Gastrocnemius medialis (tissue), 4 donors: ENCODE measurements around the gene FBXW10. TPM values are rescaled to one million over a fixed set of nuclear protein-coding genes. Genes with fewer than 3 reads are reported as not detected.
"Not testable (repeated sequence)": the region's sequence is repeated elsewhere in the genome, so short reads cannot be mapped to it uniquely, and the experiment has no call there.

Experiments used
- ATAC-seq, 2 donors: fragments of 150-250 bp; one replicate each; pipeline ENCODE4 v1.9.1; 2016
- DNase-seq, 2 donors: peaks; one replicate each; pipeline ENCODE4 v3.0.0-alpha.2; 2019
- H3K27ac ChIP-seq, 4 donors: fragments of 200-600 bp; sonication (generic); 1 replicate in 1 of 4; 2 replicates in 3 of 4; pipeline ENCODE4 v1.5.1; 2016 to 2018; ENCODE audit warnings: mild to moderate bottlenecking in 2 of 4, moderate library complexity in 1 of 4
- H3K27me3 ChIP-seq, 3 donors: fragments of 200-600 bp; sonication (generic) in 2 of 3; 1 replicate in 1 of 3; 2 replicates in 2 of 3; pipeline versions ENCODE4 v1.5.1 to v1.6.0; 2016 to 2019; ENCODE audit warnings: mild to moderate bottlenecking in 1 of 3, moderate library complexity in 1 of 3
- H3K36me3 ChIP-seq, 2 donors: fragments of 200-600 bp; sonication (generic) in 1 of 2; one replicate each; pipeline ENCODE4 v1.5.1; 2017 to 2018
- H3K4me1 ChIP-seq, 2 donors: fragments of 200-600 bp; sonication (generic) in 1 of 2; one replicate each; pipeline ENCODE4 v1.5.1; 2016 to 2017; ENCODE audit warnings: mild to moderate bottlenecking in 2 of 2
- H3K4me3 ChIP-seq, 4 donors: fragments of 200-600 bp; sonication (generic) in 3 of 4; 1 replicate in 1 of 4; 2 replicates in 3 of 4; pipeline ENCODE4 v1.5.1; 2016 to 2019; ENCODE audit warnings: mild to moderate bottlenecking in 2 of 4
- H3K9me3 ChIP-seq, 3 donors: fragments of 200-600 bp; sonication (generic) in 2 of 3; 1 replicate in 1 of 3; 2 replicates in 2 of 3; pipeline ENCODE4 v1.5.1; 2016 to 2019
- CTCF ChIP-seq, 5 experiments: fragments of 450-650 bp in 3 of 5; fragments of 200-600 bp in 2 of 5; sonication (generic) in 2 of 5; IDR thresholded peaks in 4 of 5; conservative IDR thresholded peaks in 1 of 5; 1 replicate in 4 of 5; 2 replicates in 1 of 5; pipeline ENCODE4 v1.5.1; 2016 to 2019; ENCODE audit warnings: antibody characterized with exemption in 5 of 5, mild to moderate bottlenecking in 3 of 5, moderate library complexity in 3 of 5
- POLR2A ChIP-seq, 2 donors: fragments of 450-650 bp; IDR thresholded peaks; one replicate each; pipeline ENCODE4 v1.6.1; 2017; ENCODE audit warnings: antibody characterized with exemption in 2 of 2, mild to moderate bottlenecking in 2 of 2, moderate library complexity in 2 of 2
- in situ Hi-C, 4 donors: fragments of 200-750 bp; cut with MboI; loops; one replicate each; pipeline versions ENCODE4 v1.15.0 to v1.8.0; 2017; ENCODE audit warnings: low sequenced_read_pairs in 4 of 4
- intact Hi-C: fragments of 100-400 bp; cut with DNase I; formaldehyde crosslinking; loops from one replicate; pipeline ENCODE4 v1.15.1; 2023; ENCODE audit warnings: low total_unique reads
- total RNA-seq, 4 donors: library from RNA; depleted of rRNA; stranded (reverse); fragments of >200 nt; gene quantifications; one replicate each; pipeline versions ENCODE4 v1.1.0 to v1.2.3, GENCODE V29; 2016

FBXW10 gene
- total RNA-seq, 4 donors from 2014 or later: 0.09 to 0.56 (median 0.41) TPM

GRCh38 chr17:18753829-18754409, 10.1 kb downstream of the FBXW10 start:
- DNase-seq, H3K4me3 ChIP-seq, intact Hi-C loops, ATAC-seq, in situ Hi-C loops, H3K9me3 ChIP-seq, H3K36me3 ChIP-seq, H3K27me3 ChIP-seq, H3K27ac ChIP-seq, H3K4me1 ChIP-seq: not testable (repeated sequence)

DNA sequence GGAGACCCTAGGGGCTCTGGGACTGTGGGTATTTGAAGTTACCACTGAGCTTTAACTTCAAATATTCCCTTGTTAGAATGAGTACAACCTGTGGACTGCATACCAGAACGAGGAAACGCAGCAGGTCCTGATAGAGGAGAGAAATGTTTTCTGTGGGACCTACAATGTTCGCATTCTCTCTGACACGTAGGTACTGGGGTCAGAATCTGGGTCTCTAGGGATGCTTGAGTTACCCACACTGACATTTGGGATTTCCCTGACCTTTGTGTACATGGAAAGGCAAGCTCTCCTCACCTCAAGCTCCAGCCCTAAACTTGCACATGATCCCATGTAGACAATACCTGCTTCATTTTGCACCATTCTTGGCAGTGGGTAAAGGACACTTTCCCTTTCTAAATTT, 12.1 kb downstream of the FBXW10 start:
- H3K4me1 ChIP-seq, ATAC-seq, H3K4me3 ChIP-seq, H3K27me3 ChIP-seq, H3K9me3 ChIP-seq, in situ Hi-C loops, H3K36me3 ChIP-seq, H3K27ac ChIP-seq, DNase-seq, intact Hi-C loops: not testable (repeated sequence)

- H3K36me3 ChIP-seq, ATAC-seq, in situ Hi-C loops: not testable (repeated sequence)
Measured at GRCh38 chr17:18757368-18758044, 13.7 kb downstream of the FBXW10 start.

GRCh38 chr17:18758344-18758743, 14.5 kb downstream of the FBXW10 start:
- in situ Hi-C loops, H3K4me3 ChIP-seq, H3K9me3 ChIP-seq, H3K4me1 ChIP-seq, DNase-seq, H3K27me3 ChIP-seq, H3K36me3 ChIP-seq, ATAC-seq, intact Hi-C loops, H3K27ac ChIP-seq: not testable (repeated sequence)

More at GRCh38 chr17:18757368-18758044, 13.7 kb downstream of the FBXW10 start:
- H3K9me3 ChIP-seq, H3K27me3 ChIP-seq, H3K27ac ChIP-seq, DNase-seq, intact Hi-C loops, H3K4me3 ChIP-seq, H3K4me1 ChIP-seq: not testable (repeated sequence)

DNA sequence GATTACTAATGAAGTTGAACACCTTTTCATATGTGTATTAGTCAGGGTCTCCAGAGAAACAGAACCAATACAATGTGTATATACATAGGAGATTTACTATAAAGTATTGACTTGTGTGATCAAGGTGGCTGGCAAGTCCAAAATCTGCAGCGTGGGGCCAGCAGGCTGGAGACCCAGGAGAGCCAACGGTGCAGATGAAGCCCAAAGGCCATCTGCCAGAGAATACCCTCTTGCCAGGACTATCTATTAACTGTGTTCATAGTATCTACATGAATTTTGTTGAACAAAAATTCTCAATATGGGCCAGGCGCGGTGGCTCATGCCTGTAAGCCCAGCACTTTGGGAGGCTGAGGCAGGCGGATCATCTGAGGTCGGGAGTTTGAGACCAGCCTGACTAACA, 16.4 kb downstream of the FBXW10 start:
- H3K4me1 ChIP-seq, H3K36me3 ChIP-seq, H3K27me3 ChIP-seq, DNase-seq, intact Hi-C loops, in situ Hi-C loops, ATAC-seq, H3K27ac ChIP-seq, H3K9me3 ChIP-seq, H3K4me3 ChIP-seq: not testable (repeated sequence)

- intact Hi-C loops, H3K4me3 ChIP-seq, H3K27ac ChIP-seq, H3K27me3 ChIP-seq, DNase-seq, H3K9me3 ChIP-seq, H3K4me1 ChIP-seq, ATAC-seq, H3K36me3 ChIP-seq, in situ Hi-C loops: not testable (repeated sequence)
Measured at GRCh38 chr17:18770572-18770971, 26.7 kb downstream of the FBXW10 start.

GRCh38 chr17:18771066-18771465, 27.2 kb downstream of the FBXW10 start:
- intact Hi-C loops, H3K36me3 ChIP-seq, H3K27ac ChIP-seq, H3K27me3 ChIP-seq, H3K4me1 ChIP-seq, in situ Hi-C loops, H3K9me3 ChIP-seq, DNase-seq, ATAC-seq, H3K4me3 ChIP-seq: not testable (repeated sequence)

DNA sequence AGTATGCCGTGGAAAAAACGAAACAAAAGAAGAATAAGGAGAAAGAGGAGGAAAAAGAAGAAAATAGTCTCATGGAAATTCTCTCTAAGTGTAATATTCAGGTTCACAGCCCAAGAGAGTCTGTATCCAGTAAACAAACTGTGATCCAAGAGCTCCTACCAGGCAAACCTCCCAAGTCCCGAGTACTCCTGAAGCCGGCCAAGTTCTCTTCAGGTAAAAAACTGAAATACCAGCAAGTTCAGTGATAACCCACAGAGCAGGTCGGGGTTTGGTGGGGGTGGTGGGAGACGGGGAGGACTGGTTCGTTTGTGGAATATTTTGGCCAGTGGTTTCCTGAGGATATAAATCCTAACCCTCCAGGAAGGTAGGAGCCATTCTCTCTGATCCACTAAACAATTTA, 28.6 kb downstream of the FBXW10 start:
- H3K9me3 ChIP-seq: no peaks in the 10 kb centered on the region
- H3K27ac ChIP-seq: no peak overlapping the region

More for the DNA sequence above, 28.6 kb downstream of the FBXW10 start:
- no peak overlapping the region for H3K4me3 ChIP-seq
- in situ Hi-C loops: no loop called here
- no peaks in the 10 kb centered on the region for H3K36me3 ChIP-seq
- TF ChIP-seq CTCF (IDR thresholded peaks at IDR 0.05 in 4 of 5, conservative IDR thresholded peaks at IDR 0.05 in 1 of 5) (no peak), POLR2A (IDR thresholded peaks at IDR 0.05) (no peak)
- no peaks in the 10 kb centered on the region for H3K4me1 ChIP-seq
- H3K27me3 ChIP-seq: no peaks in the 10 kb centered on the region
- intact Hi-C loops: no loop called here
- DNase-seq (no peak), ATAC-seq (no peak)
